ENCODE data around the gene CEBPE. TPM values are rescaled to one million over a fixed set of nuclear protein-coding genes. Genes with fewer than 3 reads are reported as not detected.

The CEBPE gene
- total and polyA plus RNA-seq, 2 donors (not counting 1 experiment from before 2014, with no cell fraction given): 0.37 to 0.45 TPM

DNA sequence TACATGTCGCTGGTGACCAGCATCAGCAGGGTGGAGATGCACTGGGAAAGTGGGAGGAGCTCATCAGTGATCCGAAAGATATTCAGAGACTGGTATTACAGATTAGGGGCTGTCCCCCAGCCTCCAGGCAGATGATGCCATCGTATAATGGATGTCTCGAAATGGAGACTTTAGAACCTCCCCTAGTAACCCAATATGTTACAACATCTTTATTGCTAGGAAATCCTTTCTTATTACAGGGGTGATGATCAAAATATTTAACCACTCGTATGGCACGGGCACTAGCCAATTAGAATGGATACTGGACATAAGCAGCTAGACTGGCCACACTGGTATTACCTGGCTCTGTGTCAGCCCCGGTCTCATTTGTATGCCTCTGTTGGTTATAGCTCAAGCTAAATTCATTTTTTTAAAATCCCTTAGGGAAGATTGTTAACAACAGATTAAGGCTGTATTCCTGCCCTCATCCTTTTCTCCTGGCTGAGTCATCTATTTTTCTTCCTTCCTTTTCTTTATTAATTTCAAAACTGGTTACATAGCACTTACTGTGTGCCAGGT, 10.8 kb upstream of the CEBPE start:
- no peaks in the 10 kb centered on the region for H3K27me3 ChIP-seq (replicated peaks in 1 of 4; ENCODE audit: control extremely low read depth in 1 of 4, control insufficient read depth in 3 of 4, insufficient read depth in 4 of 4, low read length in 3 of 4)

More for the DNA sequence above, 10.8 kb upstream of the CEBPE start:
- no peak overlapping the region for H2AFZ ChIP-seq (ENCODE audit: insufficient read depth, low read depth, low read length, poor library complexity, severe bottlenecking)
- no peaks in the 10 kb centered on the region for H3K36me3 ChIP-seq (replicated peaks in 1 of 2; ENCODE audit: control extremely low read depth in 1 of 2, control insufficient read depth in 1 of 2, extremely low read depth in 1 of 2, insufficient read depth in 2 of 2, low read length in 1 of 2)
- Mint-ChIP-seq H3K27me3 (no peaks in the 10 kb centered on the region), H3K27ac (no peak overlapping the region), H3K4me3 (no peak overlapping the region), H3K9me3 (ENCODE audit: insufficient read depth) (no peaks in the 10 kb centered on the region), H3K4me1 (peaks cover 14% of the 10 kb centered on the region)
- ChIA-PET POLR2A (no interaction called here), CTCF (interaction anchor here (0.8 to 4.5 kb wide), 2 partner anchors 9 to 56 kb away, joined by 4 to 26 read pairs; partner anchors contain the start of gene CEBPE)
- peaks cover 7 to 11% of the 10 kb centered on the region in 2 donors for H3K4me1 ChIP-seq (ENCODE audit: control insufficient read depth in 2 of 2, insufficient read depth in 2 of 2, low read length in 2 of 2)
- no peak overlapping the region for H3K9ac ChIP-seq (ENCODE audit: low read length)
- H3K9me3 ChIP-seq (ENCODE audit: control extremely low read depth in 1 of 3, control insufficient read depth in 2 of 3, insufficient read depth in 1 of 3, low read length in 2 of 3): no peaks in the 10 kb centered on the region
- intact Hi-C loops (cut with micrococcal nuclease): no loop called here
- H3K79me2 ChIP-seq (ENCODE audit: control insufficient read depth, insufficient read depth, low read length): no peaks in the 10 kb centered on the region
- ATAC-seq (ENCODE audit: low read depth) (no peak), DNase-seq (no peak)
- 100% methylated on average over 4 of the region's 7 CpGs for WGBS (ENCODE audit: insufficient coverage)
- no peak overlapping the region for H3K4me3 ChIP-seq (ENCODE audit: control extremely low read depth in 1 of 5, extremely low read depth in 1 of 5, insufficient read depth in 1 of 5, low read depth in 2 of 5, low read length in 4 of 5)
- TF ChIP-seq EZH2 (IDR thresholded peaks at IDR 0.05; ENCODE audit: borderline replicate concordance, insufficient read depth, low read depth, low read length, poor library complexity, severe bottlenecking): no peak
- TF ChIP-seq, protein P1, sequence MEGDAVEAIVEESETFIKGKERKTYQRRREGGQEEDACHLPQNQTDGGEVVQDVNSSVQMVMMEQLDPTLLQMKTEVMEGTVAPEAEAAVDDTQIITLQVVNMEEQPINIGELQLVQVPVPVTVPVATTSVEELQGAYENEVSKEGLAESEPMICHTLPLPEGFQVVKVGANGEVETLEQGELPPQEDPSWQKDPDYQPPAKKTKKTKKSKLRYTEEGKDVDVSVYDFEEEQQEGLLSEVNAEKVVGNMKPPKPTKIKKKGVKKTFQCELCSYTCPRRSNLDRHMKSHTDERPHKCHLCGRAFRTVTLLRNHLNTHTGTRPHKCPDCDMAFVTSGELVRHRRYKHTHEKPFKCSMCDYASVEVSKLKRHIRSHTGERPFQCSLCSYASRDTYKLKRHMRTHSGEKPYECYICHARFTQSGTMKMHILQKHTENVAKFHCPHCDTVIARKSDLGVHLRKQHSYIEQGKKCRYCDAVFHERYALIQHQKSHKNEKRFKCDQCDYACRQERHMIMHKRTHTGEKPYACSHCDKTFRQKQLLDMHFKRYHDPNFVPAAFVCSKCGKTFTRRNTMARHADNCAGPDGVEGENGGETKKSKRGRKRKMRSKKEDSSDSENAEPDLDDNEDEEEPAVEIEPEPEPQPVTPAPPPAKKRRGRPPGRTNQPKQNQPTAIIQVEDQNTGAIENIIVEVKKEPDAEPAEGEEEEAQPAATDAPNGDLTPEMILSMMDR (IDR thresholded peaks at IDR 0.05): no peak
- H3K27ac ChIP-seq (ENCODE audit: low read length in 2 of 2): no peak overlapping the region
- H4K20me1 ChIP-seq (ENCODE audit: control insufficient read depth, insufficient read depth, low read length, poor library complexity, severe bottlenecking): no peaks in the 10 kb centered on the region
- no peak overlapping the region for H3K4me2 ChIP-seq (replicated peaks; ENCODE audit: low read depth, low read length, poor library complexity, severe bottlenecking)

Data from B cell (primary cell).